Fibroblast of peridontal ligament (primary cell): ENCODE results near the gene ATXN7.
A peak's percentile ranks its signal among the peaks of the same experiment; 100 is the strongest.

ENCODE experiments used
- DNase-seq: peaks from one replicate; pipeline ENCODE4 v3.0.0-alpha.2; 2010; ENCODE audit errors: extremely low read depth

The ATXN7 gene

DNA sequence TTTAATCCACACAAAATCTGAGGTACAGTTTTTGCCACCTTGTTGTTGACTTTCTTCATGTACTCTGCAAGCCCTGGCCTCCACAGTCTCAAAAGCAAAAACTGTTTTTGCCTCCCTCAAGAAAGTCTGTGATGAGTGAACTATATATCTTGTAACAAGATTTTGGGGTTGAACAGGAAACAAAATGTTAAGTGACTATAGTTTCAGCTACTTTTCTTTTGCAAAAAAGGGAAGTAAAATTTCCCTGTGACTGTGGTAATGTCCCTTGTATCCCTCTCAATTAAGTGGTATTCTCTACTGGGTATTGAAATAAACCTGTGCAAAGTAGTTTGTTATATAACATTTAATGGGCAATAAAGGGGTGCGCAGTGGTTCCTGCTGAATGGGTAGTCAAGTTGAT lies 69.8 kb downstream of the ATXN7 start:
- DNase-seq = no peak

DNA sequence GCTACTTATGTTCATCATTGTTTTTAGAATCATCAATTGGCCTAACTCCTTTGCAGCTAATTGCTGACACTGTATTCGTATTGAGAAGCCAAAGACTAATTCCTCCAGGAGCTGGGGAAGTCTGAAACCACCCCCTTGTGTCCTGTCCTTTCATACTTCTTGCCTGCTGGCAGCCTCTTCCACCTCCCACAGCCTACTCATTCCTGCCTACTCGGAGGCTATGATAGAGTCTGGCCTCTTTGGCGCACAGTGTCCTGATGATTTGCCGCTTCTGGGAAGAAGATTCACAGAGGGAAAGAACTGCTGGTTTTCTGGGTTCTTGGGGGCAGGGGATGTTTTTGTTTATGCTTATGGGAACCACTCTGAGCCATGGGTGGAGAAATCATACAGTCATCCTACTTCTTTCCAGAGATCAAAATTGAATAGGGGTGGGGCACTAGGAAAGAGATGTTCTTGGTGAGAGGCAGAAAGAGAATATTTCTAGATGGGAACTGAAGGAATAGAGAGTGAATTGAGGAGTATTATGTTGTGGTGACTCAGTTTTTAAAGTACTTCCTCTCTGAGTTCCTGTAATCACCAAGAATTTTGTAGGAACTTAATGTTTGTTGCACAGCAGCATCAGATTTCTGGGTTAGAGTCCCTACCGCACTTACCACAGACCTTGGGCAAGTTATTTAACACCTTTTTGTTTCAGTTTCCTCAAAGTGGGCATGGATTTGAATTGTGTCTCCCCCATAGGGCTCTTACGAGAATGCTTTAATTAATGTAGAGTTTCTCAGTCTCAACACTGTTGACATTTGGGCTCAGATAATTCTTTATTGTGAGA lies 70.6 kb downstream of the ATXN7 start:
- DNase-seq = no peak

DNA sequence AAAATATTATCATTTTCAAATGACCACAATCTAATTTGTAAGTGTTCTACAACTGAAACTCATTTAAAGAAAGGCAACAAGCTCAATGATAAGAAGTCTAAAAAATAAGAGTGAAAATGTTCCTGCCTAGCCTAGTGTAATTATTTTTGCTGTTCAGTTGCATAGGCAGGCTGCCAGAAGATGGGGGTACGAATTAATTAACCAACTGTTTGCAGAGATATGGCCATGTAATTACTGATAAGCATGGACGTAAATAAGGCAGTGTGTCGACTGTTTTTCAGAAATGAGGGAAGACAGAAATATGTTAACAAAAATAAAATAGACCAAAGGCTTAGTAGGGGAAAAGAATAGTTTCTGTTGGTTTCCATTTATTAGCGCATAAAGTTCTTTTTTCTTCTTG lies 73.3 kb downstream of the ATXN7 start:
- no peak for DNase-seq

DNA sequence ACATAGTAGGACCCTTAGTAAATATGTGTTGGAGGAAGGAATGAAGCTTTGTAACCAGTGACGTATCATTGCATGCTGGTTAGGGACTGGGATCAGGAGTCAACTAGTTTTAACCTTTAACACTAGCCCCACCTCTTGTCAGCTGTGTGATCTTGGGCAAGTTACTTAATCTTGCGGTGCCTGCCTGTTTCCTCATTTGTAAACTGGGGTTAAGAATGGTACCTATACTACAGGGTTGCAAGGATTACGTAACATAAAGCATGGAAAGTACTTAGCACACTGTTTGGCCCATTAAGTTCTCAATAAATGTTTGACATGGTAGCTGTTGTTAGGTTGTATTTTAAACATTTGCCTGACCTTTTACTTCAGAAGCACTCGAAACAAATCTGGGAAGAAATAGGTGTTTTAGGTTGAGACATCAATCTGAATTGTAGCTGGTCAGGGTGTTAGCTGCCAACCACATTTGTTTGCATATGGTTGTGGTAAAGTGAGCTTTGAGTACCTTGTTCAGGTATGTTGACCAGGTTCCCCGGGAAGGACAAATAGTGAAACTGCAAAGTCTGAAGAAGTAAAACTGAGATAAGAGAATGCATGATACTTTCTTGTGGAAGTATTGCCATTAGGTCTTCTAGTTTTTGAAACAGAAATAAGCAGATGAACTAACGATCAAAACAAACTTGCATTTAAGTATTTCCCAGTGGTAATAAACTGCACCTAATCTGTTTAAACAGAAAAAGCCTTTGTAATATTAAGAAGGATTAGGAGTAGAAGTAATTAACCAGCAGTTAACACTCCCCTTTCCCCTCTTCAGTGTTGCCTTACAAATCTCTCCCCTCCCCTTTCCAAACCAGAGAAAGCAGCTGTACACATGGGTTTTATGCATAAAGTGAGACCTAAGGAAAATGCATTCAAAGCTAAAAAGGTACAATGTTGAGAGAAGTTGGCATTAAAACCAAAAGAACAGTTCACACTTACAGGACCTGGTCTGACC lies 74.3 kb downstream of the ATXN7 start:
- no peak for DNase-seq

DNA sequence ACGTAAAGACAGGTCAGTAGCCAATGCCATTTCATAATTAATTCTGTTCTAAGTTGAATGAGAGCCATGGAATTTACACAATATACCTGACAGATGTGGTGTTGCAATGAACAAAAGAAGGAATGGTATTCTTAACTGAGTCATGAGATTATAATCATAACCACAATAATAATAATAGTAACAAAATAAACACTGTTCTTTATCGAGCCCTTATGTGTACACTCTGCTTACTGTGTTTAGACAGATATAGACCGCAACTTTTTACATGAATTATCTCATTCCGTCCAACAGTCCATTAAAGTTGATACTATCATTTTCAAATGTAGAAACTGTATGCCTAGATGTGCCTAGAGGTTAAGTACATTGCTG lies 76.7 kb downstream of the ATXN7 start:
- peak; percentile 29 for DNase-seq

DNA sequence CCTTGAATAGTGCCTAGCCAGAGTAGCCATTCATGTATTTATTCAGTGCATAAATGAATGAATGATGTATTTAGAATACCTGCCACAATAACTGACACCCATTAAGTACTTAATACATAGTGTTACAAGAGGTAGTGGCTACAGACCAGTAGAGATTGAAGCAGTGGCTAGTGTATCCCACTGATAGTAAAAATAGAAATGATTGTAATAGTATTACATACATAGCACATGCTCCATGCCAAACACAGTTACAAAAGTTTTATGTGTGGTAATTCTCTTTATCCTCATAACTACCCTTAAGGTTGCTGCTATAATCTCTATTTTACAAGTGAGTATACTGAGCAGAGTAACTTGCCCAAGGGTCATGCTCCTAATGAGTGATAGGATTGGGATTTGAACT lies 78.9 kb downstream of the ATXN7 start:
- DNase-seq = no peak

DNA sequence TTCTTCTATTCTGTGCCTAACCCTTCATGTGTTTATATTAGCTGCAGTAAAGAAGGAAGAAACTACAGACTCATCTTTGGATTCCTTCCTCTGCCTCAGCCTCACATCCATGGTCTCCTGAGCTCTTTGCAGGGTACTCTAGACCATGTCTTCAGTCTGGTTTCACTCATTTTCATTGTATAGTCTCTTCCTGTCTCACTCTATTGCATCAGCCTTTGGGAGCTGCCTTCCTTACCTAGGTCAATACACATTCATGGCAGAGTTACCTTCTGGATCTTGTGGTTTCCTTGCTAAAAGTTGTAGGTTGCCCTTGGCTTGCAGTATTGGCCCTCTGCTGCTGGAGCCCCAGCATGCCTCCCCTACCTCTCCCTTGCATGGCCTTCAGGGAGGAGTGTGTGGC lies 80.0 kb downstream of the ATXN7 start:
- DNase-seq = no peak

GRCh38 chr3:63945558-63946096 lies 82.0 kb downstream of the ATXN7 start:
- DNase-seq = no peak

DNA sequence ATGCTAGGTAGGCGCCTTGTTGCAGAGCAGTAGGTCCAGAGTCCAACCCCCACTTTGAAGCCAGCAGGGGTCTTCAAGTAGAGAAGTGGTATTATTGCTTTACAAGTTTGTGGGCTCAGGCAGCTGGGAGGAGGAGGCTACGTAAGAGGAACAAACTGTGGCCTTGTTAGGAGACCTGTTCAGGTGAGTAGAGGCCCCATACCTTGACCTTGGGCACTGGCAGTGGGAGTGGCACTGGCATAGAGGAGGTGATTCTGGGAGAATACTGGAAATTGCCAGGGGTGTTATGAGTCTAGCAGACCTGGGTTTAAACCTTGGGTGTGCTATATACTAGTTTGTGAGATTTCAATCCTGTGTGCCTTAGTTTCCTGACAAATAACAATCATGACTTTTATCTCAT lies 83.1 kb downstream of the ATXN7 start:
- no peak for DNase-seq

DNA sequence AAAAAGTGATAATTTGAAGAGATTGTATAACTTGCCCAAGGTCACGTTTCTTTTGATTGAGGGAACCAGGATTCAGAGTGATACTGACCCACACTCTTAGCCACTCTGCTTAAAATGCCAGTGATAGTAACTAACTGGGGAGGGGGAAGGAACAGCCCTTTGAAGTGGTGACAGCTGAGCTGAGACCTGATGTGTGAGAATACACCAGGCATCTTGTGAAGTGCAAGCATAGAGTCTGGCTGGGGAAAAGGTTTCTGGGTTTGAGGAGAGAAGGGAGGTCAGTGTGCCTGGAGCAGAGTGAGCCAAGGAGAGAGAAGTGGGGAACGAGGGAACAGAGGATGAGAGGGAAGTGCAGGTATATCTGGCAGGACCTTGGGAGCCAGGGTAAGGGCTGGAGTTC lies 83.9 kb downstream of the ATXN7 start:
- DNase-seq = no peak

DNA sequence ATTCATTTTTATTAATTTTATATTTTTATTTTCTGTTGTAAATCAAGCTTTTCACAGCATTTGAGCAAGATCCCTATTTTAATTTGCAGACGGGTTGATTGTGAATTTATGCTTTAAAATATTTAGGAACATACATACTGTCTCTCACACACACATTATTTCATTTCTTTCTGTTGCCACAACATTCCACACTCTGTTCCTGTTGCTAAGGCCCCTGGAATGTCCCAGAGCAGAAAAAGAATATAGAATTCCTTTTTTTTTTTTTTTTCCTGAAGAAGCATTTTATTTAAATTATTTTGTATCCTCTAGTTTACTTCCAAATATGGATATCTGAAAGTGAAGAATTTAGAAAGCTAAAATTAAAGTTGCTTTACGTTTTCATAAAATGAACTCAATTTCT lies 85.3 kb downstream of the ATXN7 start:
- DNase-seq = peak; percentile 74

DNA sequence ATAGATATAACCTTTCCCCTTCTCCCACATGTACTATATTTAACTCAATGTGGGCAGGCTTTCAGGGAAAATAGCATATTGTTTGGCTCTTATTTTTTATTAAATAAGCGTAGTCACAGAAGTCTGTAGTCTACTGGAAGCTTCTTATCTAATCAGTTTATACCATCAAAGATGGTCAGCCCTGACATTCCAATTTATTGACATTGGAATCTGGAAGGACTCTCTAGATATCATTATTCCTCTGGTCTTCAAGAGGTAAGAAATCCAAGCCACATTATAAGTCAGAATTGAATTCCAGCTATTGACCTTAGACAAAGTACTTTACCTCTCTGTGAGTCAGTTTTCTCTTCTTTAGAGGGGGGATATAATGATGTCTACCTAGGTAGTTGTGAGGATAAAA lies 87.0 kb downstream of the ATXN7 start:
- no peak for DNase-seq

DNA sequence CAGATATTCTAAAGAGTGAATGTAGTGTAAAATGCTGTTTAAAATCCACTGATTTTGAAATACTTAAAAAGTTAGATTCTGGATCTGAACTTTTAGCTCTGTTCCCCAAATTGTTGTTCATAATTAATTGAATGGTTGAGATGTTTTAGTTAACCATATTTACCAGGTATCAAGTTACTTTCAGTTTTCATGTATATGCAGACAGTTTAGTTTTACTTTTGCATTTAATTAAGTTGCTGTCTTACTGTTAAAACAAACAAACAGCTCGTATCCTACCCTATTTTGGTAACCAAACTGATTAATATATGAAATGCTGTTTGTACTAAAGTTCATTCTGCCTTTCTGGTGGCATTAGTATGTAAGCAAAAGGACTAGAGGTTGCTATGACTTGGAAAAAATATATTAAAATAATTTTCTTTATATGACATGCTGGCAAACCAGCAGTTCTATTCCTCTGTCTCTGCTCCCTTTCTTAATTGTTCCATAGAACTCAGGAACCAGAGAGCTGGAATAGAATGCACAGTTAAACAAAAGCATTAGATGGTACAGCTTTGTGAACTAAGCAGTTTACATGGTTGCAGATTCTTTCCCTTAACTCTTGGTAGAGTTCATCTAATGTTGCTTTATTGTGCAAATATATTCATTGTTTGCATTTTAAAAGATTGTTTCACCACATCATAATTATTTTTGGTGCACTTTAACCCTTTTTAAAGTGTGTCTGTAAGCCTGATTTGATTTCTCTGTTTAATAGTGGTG lies 88.0 kb downstream of the ATXN7 start:
- DNase-seq = no peak

DNA sequence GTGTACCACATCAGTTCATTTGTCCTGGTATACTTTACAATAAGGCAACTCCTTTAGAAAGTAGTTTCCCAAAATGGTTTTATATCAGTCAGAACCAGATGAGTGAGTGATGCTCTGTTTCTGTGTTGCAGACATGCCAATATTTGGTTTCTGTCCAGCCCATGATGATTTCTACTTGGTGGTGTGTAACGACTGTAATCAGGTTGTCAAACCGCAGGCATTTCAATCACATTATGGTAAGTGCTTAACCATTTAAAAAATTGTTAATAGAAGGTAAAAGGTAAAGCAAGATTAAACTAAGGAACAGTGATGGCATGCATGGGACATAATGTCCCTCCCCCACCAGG lies 88.6 kb downstream of the ATXN7 start:
- DNase-seq = no peak

DNA sequence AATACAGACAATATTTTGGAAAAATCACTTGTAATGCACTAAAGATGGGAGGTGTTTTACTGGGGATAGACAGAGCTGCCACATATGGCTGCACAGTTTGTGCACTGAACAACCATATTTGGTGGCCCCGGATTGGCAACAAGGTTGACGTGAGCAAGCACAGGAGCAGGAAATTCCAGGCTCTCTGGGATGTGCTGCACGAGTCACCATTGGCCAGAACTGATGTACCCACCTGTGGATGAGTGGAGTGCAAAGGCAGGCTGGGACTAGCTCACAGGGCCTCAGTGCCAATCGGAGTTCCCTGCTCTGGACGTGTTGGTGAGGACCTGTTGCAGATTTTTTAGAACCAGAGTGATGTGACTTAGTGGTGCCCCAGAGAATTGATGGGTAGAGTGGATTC lies 90.5 kb downstream of the ATXN7 start:
- DNase-seq = no peak

DNA sequence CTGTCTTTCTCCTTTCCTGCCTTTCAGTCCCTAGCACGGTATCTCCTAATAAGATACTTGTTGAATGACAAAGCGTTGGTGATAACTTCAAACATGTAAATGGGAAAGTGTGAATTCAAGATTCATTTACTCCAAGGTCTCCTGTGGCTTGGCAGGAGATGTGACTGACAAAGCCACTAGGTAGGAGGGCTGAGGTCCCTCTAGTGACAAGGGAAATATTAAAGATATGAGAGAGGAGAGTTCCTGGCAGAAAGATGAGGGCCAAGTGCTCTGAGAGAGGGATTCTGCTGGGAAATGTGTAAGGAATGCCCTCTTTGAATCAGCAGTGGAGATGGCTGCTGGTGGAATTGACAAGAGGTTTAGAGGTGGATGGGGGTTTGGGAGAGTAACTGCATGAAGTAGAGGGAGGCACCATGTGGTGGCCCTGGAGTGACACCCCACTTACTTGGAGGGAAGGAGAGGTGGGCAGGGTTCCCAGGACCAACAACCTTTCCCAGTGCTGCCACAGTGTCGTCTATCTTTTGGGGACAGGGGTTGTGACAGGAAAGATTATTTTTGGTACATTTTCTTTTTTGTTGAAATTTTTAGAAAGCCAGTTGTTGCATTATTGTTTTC lies 91.5 kb downstream of the ATXN7 start:
- DNase-seq = no peak

- DNase-seq = no peak
Measured at GRCh38 chr3:63955830-63956545, 92.3 kb downstream of the ATXN7 start.

GRCh38 chr3:63959146-63959545 lies 95.5 kb downstream of the ATXN7 start:
- no peak for DNase-seq

DNA sequence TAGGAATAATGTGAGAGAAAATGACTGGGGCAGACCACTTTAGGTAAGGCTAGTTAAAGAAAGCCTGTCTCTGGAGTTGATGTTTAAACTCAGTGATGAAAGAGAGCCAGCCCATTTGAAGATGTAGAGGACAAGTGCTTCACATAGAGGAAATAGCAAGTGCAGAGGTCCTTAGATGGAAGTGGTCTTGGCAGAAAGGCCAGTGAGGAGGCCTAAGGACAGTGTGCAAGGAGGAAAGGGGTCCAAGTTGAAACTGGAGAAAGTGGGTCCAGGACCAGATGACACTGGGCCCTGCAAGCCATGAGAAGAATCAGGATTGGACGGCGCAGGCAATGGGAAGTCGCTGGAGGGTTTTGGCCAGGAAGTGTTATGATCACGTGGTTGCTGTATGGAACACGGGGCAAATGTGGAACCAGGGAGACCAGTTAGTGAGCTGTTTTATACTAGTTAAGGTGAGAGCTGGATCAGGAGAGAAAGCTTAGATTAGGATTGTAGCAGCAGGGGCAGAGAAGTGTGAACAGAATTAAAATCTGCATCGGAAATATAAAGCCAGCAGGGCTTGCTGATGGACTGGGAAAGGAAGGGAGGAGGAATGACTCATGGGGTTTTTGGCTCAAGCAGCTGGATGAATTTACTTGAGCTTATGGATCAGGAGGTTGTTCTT lies 96.5 kb downstream of the ATXN7 start:
- DNase-seq = peak; percentile 82

- DNase-seq = peak; percentile 51
Measured at GRCh38 chr3:63961891-63962290, 98.2 kb downstream of the ATXN7 start.
